Measurements from ENCODE around the gene EYS. TPM values are rescaled to one million over a fixed set of nuclear protein-coding genes. Genes with fewer than 3 reads are reported as not detected.

Gene EYS
- total RNA-seq = not detected

- ATAC-seq (ENCODE audit: low read depth) = no peak
- DNase-seq = no peak
- Mint-ChIP-seq H3K36me3 (no peaks in the 10 kb centered on the region), H3K27me3 (no peaks in the 10 kb centered on the region), H3K4me3 (no peak within 1 kb of the TSS), H3K27ac (no peak within 1 kb of the TSS), H3K4me1 (no peaks in the 10 kb centered on the region), H3K9me3 (no peaks in the 10 kb centered on the region)
- POLR2A ChIA-PET = no interaction called here
Measured at GRCh38 chr6:65707126-65707826, at the start of gene EYS. EYS (minus strand) TSS chr6:65707226; CDS start chr6:65495410, 211,816 bp downstream.

DNA sequence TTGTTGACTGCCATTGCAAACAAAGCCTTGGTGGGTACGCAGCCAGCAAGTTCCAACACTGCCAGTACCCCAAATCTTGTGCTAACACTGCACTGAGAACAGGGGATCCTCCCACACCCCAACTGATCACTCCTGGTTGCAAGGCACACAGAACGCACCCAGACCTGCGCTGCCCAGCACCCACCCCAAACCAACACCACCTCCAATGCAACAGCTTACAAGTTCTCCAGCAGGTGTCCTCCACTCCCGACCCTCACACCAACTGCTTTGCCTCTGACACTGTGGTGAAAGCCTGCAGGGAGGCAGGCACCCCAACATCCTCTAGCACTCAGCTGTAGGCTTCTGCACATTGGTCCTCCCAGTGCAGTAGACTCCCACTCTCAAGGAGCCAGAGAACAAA lies 39.3 kb upstream of the EYS start:
- no peak overlapping the region for H3K27ac Mint-ChIP-seq
- DNase-seq (no peak), ATAC-seq (ENCODE audit: low read depth) (no peak)
- H3K9me3 Mint-ChIP-seq = peaks cover 9% of the 10 kb centered on the region
- no peaks in the 10 kb centered on the region for H3K36me3 Mint-ChIP-seq
- no peaks in the 10 kb centered on the region for H3K27me3 Mint-ChIP-seq
- no peaks in the 10 kb centered on the region for H3K4me1 Mint-ChIP-seq
- H3K4me3 Mint-ChIP-seq = no peak overlapping the region
- POLR2A ChIA-PET = no interaction called here

- Mint-ChIP-seq H3K27me3 (no peaks in the 10 kb centered on the region), H3K36me3 (no peaks in the 10 kb centered on the region), H3K4me1 (no peaks in the 10 kb centered on the region), H3K9me3 (peaks cover 13% of the 10 kb centered on the region), H3K27ac (no peak overlapping the region), H3K4me3 (no peak overlapping the region)
- POLR2A ChIA-PET = no interaction called here
- ATAC-seq (ENCODE audit: low read depth) (no peak), DNase-seq (no peak)
Measured at GRCh38 chr6:65745614-65746013, 38.6 kb upstream of the EYS start.

DNA sequence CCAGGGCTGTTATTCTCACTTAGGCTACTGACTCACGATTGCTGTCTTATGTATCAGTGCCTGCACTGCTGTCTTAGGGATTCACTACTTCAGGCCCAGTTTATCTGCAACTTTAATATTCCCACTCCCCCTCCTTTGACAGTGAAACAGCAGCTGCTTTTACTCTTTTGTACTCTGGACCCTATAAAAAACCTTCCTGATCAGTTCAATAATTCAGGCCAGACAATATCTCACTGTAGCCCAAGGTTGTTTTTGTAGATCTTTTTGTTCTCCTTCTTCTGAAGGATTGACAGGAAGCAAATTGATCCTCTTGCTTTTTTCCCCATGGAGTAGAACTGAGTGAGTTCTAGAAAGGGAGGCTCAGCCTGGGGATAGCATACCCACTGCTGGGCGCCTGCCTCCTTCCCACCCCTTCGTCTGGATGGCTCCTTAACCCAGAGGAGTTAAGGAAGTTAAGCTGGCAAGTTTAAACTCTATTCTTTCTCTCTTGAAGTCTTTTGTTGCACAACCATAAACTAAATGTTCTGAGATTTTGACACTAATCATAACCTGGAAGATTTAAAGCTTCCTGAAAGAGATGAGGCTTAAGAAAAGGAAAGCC lies 22.0 kb upstream of the EYS start:
- H3K4me3 Mint-ChIP-seq = no peak overlapping the region
- no peak overlapping the region for H3K27ac Mint-ChIP-seq
- DNase-seq = no peak
- H3K4me1 Mint-ChIP-seq = no peaks in the 10 kb centered on the region
- H3K9me3 Mint-ChIP-seq = peaks cover 5% of the 10 kb centered on the region
- no peaks in the 10 kb centered on the region for H3K27me3 Mint-ChIP-seq
- no peaks in the 10 kb centered on the region for H3K36me3 Mint-ChIP-seq
- ATAC-seq (ENCODE audit: low read depth) = no peak
- POLR2A ChIA-PET = no interaction called here

DNA sequence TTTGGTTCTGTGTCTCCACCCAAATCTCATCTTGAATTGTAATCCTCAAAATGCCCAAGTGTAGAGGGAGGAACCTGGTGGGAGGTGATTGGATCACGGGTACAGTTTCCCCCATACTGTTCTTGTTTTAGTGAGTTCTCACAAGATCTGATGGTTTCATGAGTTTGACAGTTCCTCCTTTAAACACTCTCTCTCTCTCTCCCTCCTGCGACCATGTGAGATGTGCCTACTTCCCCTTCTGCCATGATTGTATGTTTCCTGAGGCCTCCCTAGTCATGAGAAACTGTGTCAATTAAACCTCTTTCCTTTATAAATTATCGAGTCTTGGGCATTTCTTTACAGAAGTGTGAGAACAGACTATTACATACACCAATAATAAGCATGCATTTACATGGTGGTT lies 12.1 kb upstream of the EYS start:
- H3K9me3 Mint-ChIP-seq = peaks cover 5% of the 10 kb centered on the region
- H3K27me3 Mint-ChIP-seq = no peaks in the 10 kb centered on the region
- POLR2A ChIA-PET = no interaction called here
- DNase-seq (no peak), ATAC-seq (ENCODE audit: low read depth) (no peak)
- no peak overlapping the region for H3K27ac Mint-ChIP-seq
- no peaks in the 10 kb centered on the region for H3K36me3 Mint-ChIP-seq
- no peak overlapping the region for H3K4me3 Mint-ChIP-seq
- no peaks in the 10 kb centered on the region for H3K4me1 Mint-ChIP-seq

DNA sequence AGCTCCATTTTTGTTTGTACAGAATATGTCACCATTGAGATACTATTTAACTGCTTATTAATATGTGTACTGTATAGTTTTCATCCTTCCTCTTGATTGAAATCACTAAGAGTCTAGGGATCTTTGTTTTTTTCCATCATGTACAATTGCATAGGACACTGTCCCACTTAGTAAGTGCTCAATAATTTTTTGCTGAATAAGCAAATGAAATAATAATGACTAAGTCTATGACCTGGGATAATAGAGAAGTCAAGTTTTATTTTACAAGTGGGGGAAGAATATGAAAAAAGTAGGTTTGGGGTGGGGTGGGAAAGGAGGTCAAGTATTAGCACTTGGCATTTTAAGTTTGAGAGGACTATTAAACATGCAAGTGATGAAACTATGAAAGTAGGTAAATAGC lies 4.5 kb upstream of the EYS start:
- Mint-ChIP-seq H3K4me1 (no peaks in the 10 kb centered on the region), H3K27ac (no peak overlapping the region), H3K36me3 (no peaks in the 10 kb centered on the region), H3K9me3 (peaks cover 5% of the 10 kb centered on the region), H3K4me3 (no peak overlapping the region), H3K27me3 (no peaks in the 10 kb centered on the region)
- ATAC-seq (ENCODE audit: low read depth) (no peak), DNase-seq (no peak)
- POLR2A ChIA-PET = no interaction called here

DNA sequence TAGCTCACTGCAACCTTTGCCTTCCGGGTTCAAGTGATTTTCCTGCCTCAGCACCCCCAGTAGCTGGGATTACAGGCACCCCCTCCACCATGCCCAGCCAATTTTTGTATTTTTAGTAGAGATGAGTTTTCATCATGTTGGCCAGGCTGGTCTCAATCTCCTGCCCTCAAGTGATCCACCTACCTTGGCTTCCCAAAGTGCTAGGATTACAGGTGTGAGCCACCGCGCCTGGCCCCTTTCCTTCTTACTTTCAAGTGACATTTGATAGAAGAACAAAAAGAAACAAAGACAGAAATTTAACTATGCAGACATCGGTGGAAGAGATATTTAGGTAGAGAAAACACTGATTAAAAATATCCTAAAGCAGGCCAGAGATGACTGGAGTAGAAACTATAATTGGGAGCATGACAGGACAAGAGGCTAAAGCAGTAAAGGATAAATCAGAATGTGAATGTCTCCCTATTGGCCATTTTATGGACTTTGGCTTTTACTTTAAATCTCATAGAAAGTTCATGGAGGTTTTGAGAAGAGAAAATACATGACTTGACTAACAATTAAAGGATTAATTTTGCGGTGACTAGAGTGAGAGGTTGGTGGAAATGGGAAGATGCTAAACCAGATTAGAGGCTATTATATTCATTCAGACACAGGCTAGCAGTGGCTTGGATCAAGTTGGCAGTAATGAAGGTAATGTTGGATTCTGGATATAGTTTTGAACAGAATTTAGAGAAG lies 2.2 kb upstream of the EYS start:
- no peak for ATAC-seq (ENCODE audit: low read depth)
- Mint-ChIP-seq H3K4me1 (no peaks in the 10 kb centered on the region), H3K27me3 (no peaks in the 10 kb centered on the region), H3K36me3 (no peaks in the 10 kb centered on the region), H3K9me3 (peaks cover 2% of the 10 kb centered on the region), H3K4me3 (no peak overlapping the region), H3K27ac (no peak overlapping the region)
- no peak for DNase-seq
- POLR2A ChIA-PET = no interaction called here

DNA sequence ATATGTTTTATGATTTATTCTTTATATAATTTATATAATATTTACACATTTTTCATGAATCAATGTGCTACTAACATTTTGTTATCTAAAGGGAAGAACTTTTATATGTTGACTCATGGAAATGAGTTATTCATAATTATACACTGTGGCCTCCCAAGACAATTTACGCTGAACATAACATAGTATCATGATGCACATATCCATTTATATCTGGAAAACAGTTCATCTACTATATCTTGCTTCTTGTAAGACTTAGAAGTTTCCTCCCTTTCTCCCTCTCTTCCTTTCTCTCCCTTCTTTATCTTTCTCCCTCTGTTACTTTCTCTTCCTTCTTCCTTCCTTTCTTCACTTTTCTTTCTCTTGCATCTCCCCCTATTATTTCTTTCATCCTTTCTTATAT lies 1.1 kb upstream of the EYS start:
- ATAC-seq (ENCODE audit: low read depth) = no peak
- no peak for DNase-seq
- Mint-ChIP-seq H3K27me3 (no peaks in the 10 kb centered on the region), H3K9me3 (no peaks in the 10 kb centered on the region), H3K4me3 (no peak overlapping the region), H3K27ac (no peak overlapping the region), H3K4me1 (no peaks in the 10 kb centered on the region), H3K36me3 (no peaks in the 10 kb centered on the region)
- POLR2A ChIA-PET = no interaction called here

DNA sequence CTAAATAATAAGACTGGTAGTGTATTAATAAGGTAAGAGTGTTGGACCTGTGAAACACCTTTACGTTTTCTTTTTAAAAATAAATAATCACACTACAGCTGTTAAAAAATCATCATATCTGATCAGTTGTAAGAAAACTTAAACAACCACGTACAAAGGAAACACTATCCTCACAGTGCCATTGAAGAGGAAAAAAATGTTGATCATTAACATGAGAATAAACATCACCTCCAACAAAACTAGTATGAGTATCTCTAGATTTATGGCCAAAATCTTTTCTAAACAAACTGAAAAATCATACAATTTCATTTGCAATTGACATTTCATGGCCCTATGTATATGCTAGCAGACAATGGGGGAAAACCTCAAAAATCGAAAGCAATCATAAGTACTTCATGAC lies 590 bp downstream of the EYS start:
- Mint-ChIP-seq H3K4me1 (no peaks in the 10 kb centered on the region), H3K4me3 (no peak overlapping the region), H3K27ac (no peak overlapping the region), H3K36me3 (no peaks in the 10 kb centered on the region), H3K9me3 (no peaks in the 10 kb centered on the region), H3K27me3 (no peaks in the 10 kb centered on the region)
- DNase-seq (no peak), ATAC-seq (ENCODE audit: low read depth) (no peak)
- POLR2A ChIA-PET = no interaction called here

DNA sequence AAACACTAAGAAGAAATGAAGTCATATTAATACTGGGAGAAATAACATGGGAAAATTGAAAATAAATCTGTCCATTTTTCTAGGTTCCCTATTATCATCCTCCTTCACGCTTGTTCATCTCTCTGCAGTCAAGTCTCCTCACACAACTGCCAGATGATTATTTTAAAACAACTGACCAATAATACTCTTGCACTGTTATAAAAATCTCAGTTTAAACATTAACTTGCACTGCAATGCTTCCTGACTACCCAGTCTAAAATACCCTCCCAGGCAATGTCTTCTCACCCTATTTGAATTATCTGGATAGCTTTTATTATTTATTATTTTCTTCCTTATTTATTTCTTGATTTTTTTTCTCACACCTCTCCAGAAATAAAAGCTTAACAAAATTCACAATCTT lies 5.7 kb downstream of the EYS start:
- no peak overlapping the region for H3K4me3 Mint-ChIP-seq
- H3K27ac Mint-ChIP-seq = no peak overlapping the region
- H3K36me3 Mint-ChIP-seq = no peaks in the 10 kb centered on the region
- H3K9me3 Mint-ChIP-seq = no peaks in the 10 kb centered on the region
- ATAC-seq (ENCODE audit: low read depth) (no peak), DNase-seq (no peak)
- no peaks in the 10 kb centered on the region for H3K4me1 Mint-ChIP-seq
- no peaks in the 10 kb centered on the region for H3K27me3 Mint-ChIP-seq
- POLR2A ChIA-PET = no interaction called here

GRCh38 chr6:65700561-65700960 lies 6.5 kb downstream of the EYS start:
- Mint-ChIP-seq H3K4me1 (no peaks in the 10 kb centered on the region), H3K27me3 (no peaks in the 10 kb centered on the region), H3K4me3 (no peak overlapping the region), H3K9me3 (no peaks in the 10 kb centered on the region), H3K27ac (no peak overlapping the region), H3K36me3 (no peaks in the 10 kb centered on the region)
- ATAC-seq (ENCODE audit: low read depth) = no peak
- no peak for DNase-seq
- POLR2A ChIA-PET = no interaction called here

DNA sequence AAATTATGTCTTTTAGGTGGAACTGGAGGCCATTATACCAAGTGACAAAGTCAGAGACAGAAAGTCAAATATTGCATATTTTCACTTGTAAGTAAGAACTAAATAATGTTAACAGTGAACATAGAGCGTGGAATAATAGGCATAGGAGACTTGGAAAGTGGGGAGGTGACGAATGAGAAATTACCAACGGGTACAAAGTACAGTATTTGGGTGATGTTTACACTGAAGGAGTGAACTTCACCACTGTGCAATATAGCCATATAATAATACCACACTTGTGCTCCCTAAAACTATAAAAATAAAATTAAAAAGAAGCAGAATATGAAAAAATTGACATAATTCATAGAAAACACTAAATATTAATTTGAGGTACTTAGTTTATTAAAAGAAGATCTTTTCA lies 14.9 kb downstream of the EYS start:
- ATAC-seq (ENCODE audit: low read depth) = no peak
- DNase-seq = no peak
- Mint-ChIP-seq H3K27ac (no peak overlapping the region), H3K4me3 (no peak overlapping the region), H3K36me3 (no peaks in the 10 kb centered on the region), H3K4me1 (no peaks in the 10 kb centered on the region), H3K27me3 (no peaks in the 10 kb centered on the region), H3K9me3 (no peaks in the 10 kb centered on the region)
- POLR2A ChIA-PET = no interaction called here

GRCh38 chr6:65680232-65680631 lies 26.8 kb downstream of the EYS start:
- Mint-ChIP-seq H3K4me1 (no peaks in the 10 kb centered on the region), H3K27me3 (no peaks in the 10 kb centered on the region), H3K4me3 (no peak overlapping the region), H3K9me3 (no peaks in the 10 kb centered on the region), H3K27ac (no peak overlapping the region), H3K36me3 (no peaks in the 10 kb centered on the region)
- ATAC-seq (ENCODE audit: low read depth) (no peak), DNase-seq (no peak)
- POLR2A ChIA-PET = no interaction called here

- no peak for DNase-seq
- no peak overlapping the region for H3K4me3 Mint-ChIP-seq
- ATAC-seq (ENCODE audit: low read depth) = no peak
- H3K27me3 Mint-ChIP-seq = no peaks in the 10 kb centered on the region
- no peaks in the 10 kb centered on the region for H3K36me3 Mint-ChIP-seq
- POLR2A ChIA-PET = no interaction called here
- H3K27ac Mint-ChIP-seq = no peak overlapping the region
- H3K9me3 Mint-ChIP-seq = peaks cover 9% of the 10 kb centered on the region
- H3K4me1 Mint-ChIP-seq = no peaks in the 10 kb centered on the region
Measured at GRCh38 chr6:65671922-65672321, 35.1 kb downstream of the EYS start.

Measured in activated naive CD8-positive, alpha-beta T cell treated with anti-CD3 and anti-CD28 coated beads, Interleukin-2, amount 10 ng/mL, durations not matched to agents 7 days and 5 days (primary cell).